Stomach (tissue), 9 donors: ENCODE data around the gene COG5. TPM values are rescaled to one million over a fixed set of nuclear protein-coding genes. Genes with fewer than 3 reads are reported as not detected.

ENCODE experiments used
- DNase-seq, 2 donors: peaks; one replicate each; pipeline versions ENCODE4 v3.0.0 to v3.0.0-alpha.2; 2013 to 2019
- H3K27ac ChIP-seq, 5 donors: fragments of 200-600 bp in 4 of 5; sonication (generic) in 4 of 5; one replicate each; pipeline ENCODE4 v1.5.1; 2013 to 2019; ENCODE audit warnings: mild to moderate bottlenecking in 1 of 5, moderate library complexity in 1 of 5
- H3K27me3 ChIP-seq, 3 donors: fragments of 200-600 bp; sonication (generic); one replicate each; pipeline ENCODE4 v1.5.1; 2017 to 2019; ENCODE audit warnings: mixed run types in 1 of 3
- H3K36me3 ChIP-seq, 4 donors: fragments of 200-600 bp; sonication (generic); 1 replicate in 3 of 4; 2 replicates in 1 of 4; pipeline ENCODE4 v1.5.1; 2016 to 2019
- H3K4me1 ChIP-seq, 4 donors: fragments of 200-600 bp; sonication (generic); one replicate each; pipeline ENCODE4 v1.5.1; 2016 to 2019
- H3K4me3 ChIP-seq, 4 donors: fragments of 200-600 bp; sonication (generic) in 3 of 4; one replicate each; pipeline ENCODE4 v1.5.1; 2016 to 2019; ENCODE audit warnings: mild to moderate bottlenecking in 1 of 4
- H3K9me3 ChIP-seq, 4 donors: fragments of 200-600 bp; sonication (generic); one replicate each; pipeline ENCODE4 v1.5.1; 2016 to 2019
- CTCF ChIP-seq, 7 experiments: fragments of 450-650 bp in 4 of 7; fragments of 200-600 bp in 3 of 7; sonication (generic) in 3 of 7; IDR thresholded peaks; one replicate each; pipeline ENCODE4 v1.5.1; 2016 to 2019; ENCODE audit warnings: antibody characterized with exemption in 7 of 7, control low read depth in 2 of 7, mild to moderate bottlenecking in 1 of 7
- EP300 ChIP-seq: sonication (generic); formaldehyde crosslinking; IDR thresholded peaks from one replicate; pipeline ENCODE4 v1.6.1; 2017; ENCODE audit warnings: antibody characterized with exemption
- POLR2A ChIP-seq, 4 donors: fragments of 450-650 bp; IDR thresholded peaks; one replicate each; pipeline ENCODE4 v1.6.1; 2016; ENCODE audit warnings: antibody characterized with exemption in 4 of 4, control low read depth in 2 of 4, mild to moderate bottlenecking in 1 of 4, moderate library complexity in 1 of 4
- POLR2AphosphoS5 ChIP-seq, 3 donors: sonication (generic); formaldehyde crosslinking; IDR thresholded peaks; one replicate each; pipeline ENCODE4 v1.6.1; 2016; ENCODE audit warnings: antibody characterized with exemption in 3 of 3
- WGBS, 5 donors: extraction: QIAGEN DNeasy Blood & Tissue Kit in 3 of 5; methylation state at CpG; one replicate each; pipeline versions ENCODE4 v1.1.5 to v1.1.7; 2013 to 2018; 5-methylcytosine and 5-hydroxymethylcytosine counted together
- intact Hi-C: fragments of 100-400 bp; cut with DNase I; formaldehyde crosslinking; loops from one replicate; pipeline ENCODE4 v1.15.1; 2023; ENCODE audit warnings: low total_unique reads
- polyA plus RNA-seq, 3 donors: library from polyadenylated mRNA; stranded (reverse); fragments of 200-250 nt; gene quantifications; one replicate each; pipeline ENCODE4 v1.2.3, GENCODE V29; 2013
- total RNA-seq, 5 donors: library from RNA; depleted of rRNA; stranded (reverse); fragments of >200 nt; gene quantifications; one replicate each; pipeline versions ENCODE4 v1.1.0 to v1.2.3, GENCODE V29; 2014 to 2016
- donor health status: healthy with polysubstance abuse.
- donor health status: Bipolar disorder and iron deficiency.
- donor health status: healthy.

COG5 gene
- total and polyA plus RNA-seq, 8 donors: 5.2 to 285 (median 17.1) TPM

- no peaks in the 10 kb centered on the region for H3K36me3 ChIP-seq
- peak overlapping the region in 1 of 5 donors; percentile 2 for H3K27ac ChIP-seq
- H3K4me3 ChIP-seq: no peak overlapping the region
- TF ChIP-seq EP300: no peak
- no peak for TF ChIP-seq CTCF (IDR thresholded peaks at IDR 0.05)
- TF ChIP-seq POLR2A (IDR thresholded peaks at IDR 0.05): no peak
- no peak for TF ChIP-seq POLR2AphosphoS5 (IDR thresholded peaks at IDR 0.05)
- DNase-seq: no peak
- 64 to 82% (median 70%) methylated on average over 4 of the region's 4 CpGs for WGBS, 5 donors
- no peaks in the 10 kb centered on the region for H3K27me3 ChIP-seq
- H3K4me1 ChIP-seq: peaks cover 0 to 17% (median 8%) of the 10 kb centered on the region in 4 donors
- intact Hi-C loops: no loop called here
- no peaks in the 10 kb centered on the region for H3K9me3 ChIP-seq
These were observed 177.1 kb downstream of the COG5 start for GRCh38 chr7:107386548-107387102.

- Histone ChIP-seq H3K27me3 (no peaks in the 10 kb centered on the region), H3K36me3 (no peaks in the 10 kb centered on the region), H3K4me3 (no peak overlapping the region), H3K4me1 (peaks cover 0 to 17% (median 8%) of the 10 kb centered on the region in 4 donors), H3K9me3 (no peaks in the 10 kb centered on the region), H3K27ac (no peak overlapping the region)
- TF ChIP-seq POLR2A (IDR thresholded peaks at IDR 0.05): no peak
- no peak for TF ChIP-seq POLR2AphosphoS5 (IDR thresholded peaks at IDR 0.05)
- no peak for DNase-seq
- intact Hi-C loops: no loop called here
- WGBS, 5 donors: 83 to 94% (median 89%) methylated on average over 5 of the region's 5 CpGs
These were observed 179.7 kb downstream of the COG5 start for GRCh38 chr7:107384025-107384424.

GRCh38 chr7:107383203-107383602 is 180.5 kb downstream of the COG5 start:
- intact Hi-C loops: no loop called here
- Histone ChIP-seq H3K36me3 (no peaks in the 10 kb centered on the region), H3K27ac (no peak overlapping the region), H3K9me3 (no peaks in the 10 kb centered on the region), H3K27me3 (no peaks in the 10 kb centered on the region), H3K4me1 (peaks cover 0 to 17% (median 8%) of the 10 kb centered on the region in 4 donors), H3K4me3 (no peak overlapping the region)
- 97 to 99% (median 98%) methylated on average over 4 of the region's 4 CpGs for WGBS, 5 donors
- no peak for DNase-seq
- no peak for TF ChIP-seq POLR2A (IDR thresholded peaks at IDR 0.05)
- no peak for TF ChIP-seq CTCF (IDR thresholded peaks at IDR 0.05)
- no peak for TF ChIP-seq POLR2AphosphoS5 (IDR thresholded peaks at IDR 0.05)
- no peak for TF ChIP-seq EP300

GRCh38 chr7:107381453-107381852 is 182.3 kb downstream of the COG5 start:
- no peak overlapping the region for H3K27ac ChIP-seq
- no peak for DNase-seq
- H3K36me3 ChIP-seq: no peaks in the 10 kb centered on the region
- H3K9me3 ChIP-seq: no peaks in the 10 kb centered on the region
- H3K27me3 ChIP-seq: no peaks in the 10 kb centered on the region
- intact Hi-C loops: no loop called here
- WGBS, 5 donors: 82 to 90% (median 84%) methylated on average over 4 of the region's 4 CpGs
- TF ChIP-seq CTCF (IDR thresholded peaks at IDR 0.05): no peak
- no peak for TF ChIP-seq EP300
- TF ChIP-seq POLR2AphosphoS5 (IDR thresholded peaks at IDR 0.05): no peak
- no peak for TF ChIP-seq POLR2A (IDR thresholded peaks at IDR 0.05)
- no peaks in the 10 kb centered on the region for H3K4me1 ChIP-seq
- no peak overlapping the region for H3K4me3 ChIP-seq

GRCh38 chr7:107373354-107373753 is 190.4 kb downstream of the COG5 start:
- no peak for DNase-seq
- H3K9me3 ChIP-seq: no peaks in the 10 kb centered on the region
- H3K27me3 ChIP-seq: no peaks in the 10 kb centered on the region
- no peak overlapping the region for H3K27ac ChIP-seq
- H3K4me1 ChIP-seq: no peaks in the 10 kb centered on the region
- H3K36me3 ChIP-seq: no peaks in the 10 kb centered on the region
- 80 to 88% (median 83%) methylated on average over 4 of the region's 4 CpGs for WGBS, 5 donors
- TF ChIP-seq CTCF (IDR thresholded peaks at IDR 0.05): no peak
- TF ChIP-seq POLR2A (IDR thresholded peaks at IDR 0.05): no peak
- intact Hi-C loops: no loop called here
- H3K4me3 ChIP-seq: no peak overlapping the region
